CD4-positive, alpha-beta T cell treated with Interleukin-21 for 1 hour (primary cell): ENCODE data around the gene MARVELD3.
"Not testable (repeated sequence)": the region's sequence is repeated elsewhere in the genome, so short reads cannot be mapped to it uniquely, and the experiment has no call there.

Experiments used
- DNase-seq: peaks from one replicate; pipeline ENCODE4 v3.0.0-alpha.2; 2020

The MARVELD3 gene

GRCh38 chr16:71626018-71626857 lies at the start of gene MARVELD3:
TSS of gene MARVELD3 (plus strand) at chr16:71626184. CDS start at chr16:71626230, 46 bp downstream.
- peak; percentile 13 for DNase-seq

DNA sequence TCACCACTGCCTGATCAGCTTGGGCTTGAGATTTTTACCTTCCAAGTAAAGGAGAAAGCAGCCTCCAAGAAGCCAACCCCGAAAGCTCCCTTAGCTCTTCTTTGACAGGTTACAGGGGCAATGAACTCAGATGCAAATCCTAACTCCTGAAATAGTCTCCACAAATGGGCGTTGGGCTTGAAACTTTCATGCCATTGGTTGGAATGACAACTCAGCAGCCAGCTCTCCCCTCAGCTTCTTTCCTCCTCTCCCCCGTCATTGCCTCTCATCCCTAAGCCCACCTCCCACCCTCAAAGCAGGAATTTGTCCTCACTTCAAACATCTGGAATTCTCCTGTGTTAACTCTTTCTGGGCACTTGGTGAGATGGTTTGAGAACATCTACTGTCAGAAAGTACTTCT lies 49.0 kb upstream of the MARVELD3 start, which contains the start of gene TAT:
Gene TAT, minus strand, starts transcription at position 122 of the 400 bp plus-strand sequence. CDS start 677 bp downstream, outside the sequence.
- DNase-seq = no peak

DNA sequence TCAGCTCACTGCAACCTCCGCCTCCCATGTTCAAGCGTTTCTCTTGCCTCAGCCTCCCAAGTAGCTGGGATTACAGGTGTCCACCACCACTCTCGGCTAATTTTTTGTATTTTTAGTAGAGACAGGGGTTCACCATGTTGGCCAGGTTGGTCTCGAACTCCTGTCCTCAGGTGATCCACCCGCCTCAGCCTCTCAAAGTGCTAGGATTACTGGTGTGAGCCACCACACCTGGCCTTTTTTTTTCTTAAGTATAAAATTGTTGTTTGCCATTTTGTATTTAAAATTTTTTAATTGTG lies 43.5 kb upstream of the MARVELD3 start:
- not testable (repeated sequence) for DNase-seq

GRCh38 chr16:71584543-71585317 lies 41.3 kb upstream of the MARVELD3 start:
- DNase-seq = no peak

- no peak for DNase-seq
Measured at GRCh38 chr16:71585318-71585703, 40.7 kb upstream of the MARVELD3 start.

GRCh38 chr16:71589334-71589733 lies 36.6 kb upstream of the MARVELD3 start:
- not testable (repeated sequence) for DNase-seq

- not testable (repeated sequence) for DNase-seq
Measured at GRCh38 chr16:71590071-71590470, 35.9 kb upstream of the MARVELD3 start.

GRCh38 chr16:71590584-71590983 lies 35.4 kb upstream of the MARVELD3 start:
- DNase-seq = no peak

GRCh38 chr16:71591917-71592316 lies 34.1 kb upstream of the MARVELD3 start:
- no peak for DNase-seq

GRCh38 chr16:71593048-71593999 lies 32.7 kb upstream of the MARVELD3 start:
- DNase-seq = no peak

DNA sequence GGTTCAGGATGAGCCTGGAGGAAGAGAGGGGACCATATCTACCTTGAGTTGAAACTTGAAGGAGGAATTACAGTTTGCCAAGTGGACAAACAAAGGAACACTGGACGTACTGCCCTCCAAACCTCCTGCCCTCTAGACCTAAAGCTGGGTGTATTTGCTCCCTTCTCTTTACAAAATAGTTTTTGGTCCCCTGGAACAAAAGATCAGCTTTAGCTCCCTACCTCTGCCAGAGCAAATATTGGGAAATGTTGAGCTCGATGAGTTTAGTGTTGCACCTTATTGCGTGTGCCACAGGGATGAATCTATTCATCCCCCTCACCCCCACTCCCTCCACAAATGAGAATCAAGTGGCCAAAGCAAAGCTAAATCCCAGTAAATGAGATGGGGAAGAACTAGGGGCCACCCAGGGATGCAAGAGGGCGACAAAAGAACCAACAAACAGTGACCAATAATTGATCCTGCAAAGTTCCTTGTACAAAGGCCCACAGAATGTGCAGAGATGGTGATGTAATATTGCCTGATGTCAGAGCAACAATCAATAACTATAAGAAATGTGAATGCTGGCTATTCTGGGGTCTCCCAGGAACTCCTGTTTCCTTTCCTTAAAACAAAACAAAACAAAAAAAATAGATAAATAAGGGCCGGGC lies 31.9 kb upstream of the MARVELD3 start:
- DNase-seq = no peak

GRCh38 chr16:71595340-71595826 lies 30.6 kb upstream of the MARVELD3 start:
- not testable (repeated sequence) for DNase-seq

DNA sequence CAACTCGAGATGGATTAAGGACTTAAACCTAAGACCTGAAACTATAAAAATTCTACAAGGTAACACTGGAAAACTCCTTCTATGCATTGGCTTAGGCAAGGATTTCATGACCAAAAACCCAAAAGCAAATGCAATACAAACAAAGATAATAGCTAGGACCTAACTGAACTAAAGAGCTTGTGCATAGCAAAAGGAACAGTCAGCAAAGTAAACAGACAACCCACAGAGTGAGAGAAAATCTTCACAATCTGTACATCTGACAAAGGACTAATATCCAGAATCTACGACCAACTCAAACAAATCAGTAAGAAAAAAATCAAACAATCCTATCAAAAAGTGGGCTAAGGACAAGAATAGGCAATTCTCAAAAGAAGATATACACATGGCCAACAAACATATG lies 27.6 kb upstream of the MARVELD3 start:
- DNase-seq = not testable (repeated sequence)

GRCh38 chr16:71600822-71601221 lies 25.2 kb upstream of the MARVELD3 start:
- DNase-seq = no peak

- no peak for DNase-seq
Measured at GRCh38 chr16:71609066-71609465, 16.9 kb upstream of the MARVELD3 start.

- DNase-seq = no peak
Measured at GRCh38 chr16:71610447-71610846, 15.5 kb upstream of the MARVELD3 start.

DNA sequence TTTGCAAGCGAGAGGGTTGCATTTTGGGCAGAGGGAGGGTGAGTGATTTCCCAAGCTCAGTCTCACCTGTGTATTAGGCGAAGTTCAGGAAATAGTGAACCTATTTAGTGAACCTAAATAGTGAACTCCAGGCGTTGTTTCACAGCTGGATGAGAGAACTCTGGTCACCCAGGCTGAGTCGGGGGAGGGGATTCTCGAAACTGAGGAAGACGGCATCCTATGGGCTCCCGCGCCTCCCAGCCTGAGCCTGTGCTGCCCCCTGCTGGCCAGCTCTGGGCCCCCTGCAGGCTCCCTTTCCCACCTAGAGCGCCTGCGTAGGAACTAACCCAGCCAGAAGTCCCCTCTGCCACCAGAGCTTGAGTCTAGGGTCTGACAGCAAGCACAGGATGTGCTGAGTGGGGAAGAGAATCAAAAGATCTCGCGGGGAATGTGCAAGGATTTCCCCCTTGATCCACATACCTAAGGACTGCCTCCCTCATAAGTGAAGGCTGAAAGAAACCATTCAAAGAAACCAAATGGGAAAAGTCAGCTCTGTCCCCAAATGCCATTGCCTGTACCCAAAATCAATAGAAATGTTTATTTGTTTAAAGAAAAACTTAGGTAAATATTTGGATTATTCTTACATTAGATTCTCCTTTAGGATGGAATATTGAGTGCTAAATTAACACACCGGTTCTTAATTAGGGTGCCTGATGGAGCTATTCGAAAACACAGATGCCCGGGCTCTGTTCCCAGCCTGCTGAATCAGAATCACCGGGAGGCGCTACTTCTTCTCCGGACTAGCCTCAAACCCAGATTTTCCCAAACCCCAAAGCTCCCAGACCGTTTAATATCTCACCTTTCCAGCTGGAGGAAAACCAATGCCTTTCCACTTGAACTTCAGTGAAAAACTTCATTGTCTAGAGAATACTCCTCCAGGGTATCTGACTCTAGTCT lies 14.8 kb upstream of the MARVELD3 start:
- DNase-seq = peak; percentile 71

DNA sequence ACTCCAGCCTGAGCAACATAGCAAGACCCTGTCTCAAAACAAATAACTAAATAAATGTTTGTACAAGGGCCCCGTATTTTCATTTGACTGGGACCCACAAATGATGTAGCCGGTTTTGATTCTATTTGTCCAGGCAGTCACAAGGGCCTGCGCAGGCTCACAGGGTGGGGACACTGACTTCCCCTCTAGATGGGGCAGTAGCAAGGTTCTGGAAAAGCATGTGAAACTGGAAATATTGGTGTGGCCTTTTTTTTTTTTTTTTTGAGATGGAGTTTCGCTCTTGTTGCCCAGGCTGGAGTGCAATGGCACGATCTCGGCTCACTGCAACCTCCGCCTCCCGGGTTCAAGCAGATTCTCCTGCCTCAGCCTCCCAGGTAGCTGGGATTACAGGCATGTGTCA lies 11.0 kb upstream of the MARVELD3 start:
- not testable (repeated sequence) for DNase-seq

GRCh38 chr16:71618429-71618828 lies 7.6 kb upstream of the MARVELD3 start:
- DNase-seq = no peak

DNA sequence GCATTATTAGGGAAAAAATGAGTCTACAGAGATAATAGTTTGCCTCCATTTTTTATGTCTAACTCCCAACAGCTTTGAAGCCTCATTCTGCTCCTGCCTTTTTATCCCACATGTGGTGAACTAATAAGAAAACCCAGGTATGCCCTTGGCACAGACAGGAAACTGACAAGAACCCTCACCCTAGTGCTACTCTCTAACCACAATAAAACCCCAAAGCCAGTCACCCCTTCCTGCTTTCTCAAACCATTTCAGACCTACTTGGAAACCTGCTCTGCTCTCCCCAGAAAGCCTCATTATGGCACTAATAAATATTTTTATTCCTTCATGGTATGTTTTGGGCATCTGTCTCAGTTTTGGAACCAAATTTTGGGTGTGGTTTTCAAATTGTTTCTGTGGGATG lies 3.9 kb upstream of the MARVELD3 start:
- peak; percentile 17 for DNase-seq

DNA sequence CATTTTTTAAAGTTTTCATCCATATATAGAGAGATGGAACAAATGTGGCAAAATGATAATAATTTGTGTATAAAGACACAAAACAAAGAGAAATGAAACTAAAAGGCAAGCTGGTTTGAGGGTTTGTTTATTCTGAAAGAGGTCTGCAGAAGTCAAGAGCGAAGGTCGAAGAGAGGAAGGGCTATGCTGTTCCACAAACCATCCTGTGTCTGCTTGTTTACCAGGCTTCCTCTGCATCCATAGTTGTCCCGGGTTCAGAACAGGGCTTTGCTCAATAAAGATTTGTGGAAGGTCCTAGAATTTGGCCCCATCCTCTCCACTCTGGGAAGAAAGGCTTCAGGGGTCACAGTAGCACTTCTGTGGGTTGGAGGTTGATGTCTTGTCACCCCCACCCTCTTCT lies 2.4 kb upstream of the MARVELD3 start:
- no peak for DNase-seq
